Measurements from ENCODE around the gene DAPK1. TPM values are rescaled to one million over a fixed set of nuclear protein-coding genes. Genes with fewer than 3 reads are reported as not detected.

Gene DAPK1
- polyA plus RNA-seq, 1 of the 3 experiments (the other 2 are of a cell fraction): 0.61 TPM

- no peak for TF ChIP-seq USF1 (IDR thresholded peaks at IDR 0.05; ENCODE audit: borderline replicate concordance, low read depth)
- no peak for TF ChIP-seq NRF1 (IDR thresholded peaks at IDR 0.05; ENCODE audit: low read depth, low read length)
- TF ChIP-seq TEAD4 (IDR thresholded peaks at IDR 0.05; ENCODE audit: borderline replicate concordance, insufficient read depth): no peak
- no peak for TF ChIP-seq REST (IDR thresholded peaks at IDR 0.05; ENCODE audit: low read depth, low read length)
- TF ChIP-seq FOXM1 (IDR thresholded peaks at IDR 0.05; ENCODE audit: low read depth): no peak
- no peak for TF ChIP-seq FOSL2 (IDR thresholded peaks at IDR 0.05; ENCODE audit: borderline replicate concordance, low read depth)
- no peak for TF ChIP-seq IRF3 (IDR thresholded peaks at IDR 0.05; ENCODE audit: low read depth, low read length)
- H4K20me1 ChIP-seq (ENCODE audit: insufficient read depth): no peaks in the 10 kb centered on the region
- H2AFZ ChIP-seq (ENCODE audit: low read depth): no peak overlapping the region
- 39% methylated on average over 6 of the region's 6 CpGs for WGBS (ENCODE audit: low lambda C conversion rate)
- ChIA-PET POLR2A (no interaction called here), CTCF (interaction anchor here (0.6 kb wide), 1 partner anchor 965 kb away, joined by 3 read pairs; no protein-coding TSS in a partner anchor)
- H3K4me3 ChIP-seq (ENCODE audit: low read depth in 2 of 2, low read length in 1 of 2): no peak overlapping the region
- H3K9me3 ChIP-seq: no peaks in the 10 kb centered on the region
- peaks cover 0 to 6% of the 10 kb centered on the region in 2 experiments; a peak in 1 of 4 replicates for H3K4me1 ChIP-seq (ENCODE audit: control insufficient read depth in 1 of 2, insufficient read depth in 2 of 2, low read depth in 1 of 2, low read length in 1 of 2)
- no peaks in the 10 kb centered on the region for H3K79me2 ChIP-seq (ENCODE audit: insufficient read depth)
- no peak for DNase-seq
- H3K27me3 ChIP-seq (ENCODE audit: insufficient read depth): no peaks in the 10 kb centered on the region
- H3K4me2 ChIP-seq: no peak overlapping the region
- H3K9ac ChIP-seq: no peak overlapping the region
- no peak overlapping the region for H3K27ac ChIP-seq (ENCODE audit: low read depth in 2 of 2, low read length in 1 of 2)
- no peaks in the 10 kb centered on the region for H3K9me2 ChIP-seq
- H3K36me3 ChIP-seq (replicated peaks in 1 of 2; ENCODE audit: control insufficient read depth in 1 of 2, insufficient read depth in 2 of 2, low read length in 1 of 2): no peaks in the 10 kb centered on the region
- no peaks in the 10 kb centered on the region for H3F3A ChIP-seq (replicated peaks; ENCODE audit: insufficient read depth)
Measured at GRCh38 chr9:87451149-87451548, 46.5 kb upstream of the DAPK1 start.

DNA sequence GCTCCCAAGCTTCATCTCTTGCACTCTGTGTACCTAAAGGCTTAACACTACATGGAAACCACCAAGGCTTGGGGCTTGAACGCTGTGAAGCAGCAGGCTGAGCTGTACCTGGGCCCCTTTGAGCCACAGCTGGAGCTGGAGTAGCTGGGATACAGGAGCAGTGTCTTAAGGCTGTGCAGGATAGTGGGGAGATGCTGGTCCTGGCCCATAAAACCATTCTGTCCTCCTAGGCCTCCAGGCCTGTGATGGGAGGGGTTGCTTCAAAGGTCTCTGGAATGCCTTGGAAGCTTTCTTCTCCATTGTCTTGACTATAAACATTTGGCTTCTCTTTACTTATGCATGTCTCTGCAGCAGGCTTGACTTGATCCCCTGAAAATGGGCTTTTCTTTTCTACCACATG is 42.3 kb upstream of the DAPK1 start:
- no peaks in the 10 kb centered on the region for H3K4me1 ChIP-seq (ENCODE audit: control insufficient read depth in 1 of 2, insufficient read depth in 2 of 2, low read depth in 1 of 2, low read length in 1 of 2)
- no peaks in the 10 kb centered on the region for H3K36me3 ChIP-seq (replicated peaks in 1 of 2; ENCODE audit: control insufficient read depth in 1 of 2, insufficient read depth in 2 of 2, low read length in 1 of 2)
- no peaks in the 10 kb centered on the region for H3F3A ChIP-seq (replicated peaks; ENCODE audit: insufficient read depth)
- H3K79me2 ChIP-seq (ENCODE audit: insufficient read depth): no peaks in the 10 kb centered on the region
- no peaks in the 10 kb centered on the region for H3K27me3 ChIP-seq (ENCODE audit: insufficient read depth)
- no peak overlapping the region for H3K4me3 ChIP-seq (ENCODE audit: low read depth in 2 of 2, low read length in 1 of 2)
- H2AFZ ChIP-seq (ENCODE audit: low read depth): no peak overlapping the region
- WGBS (ENCODE audit: low lambda C conversion rate): 0% methylated on average over 1 of the region's 1 CpG
- no peaks in the 10 kb centered on the region for H4K20me1 ChIP-seq (ENCODE audit: insufficient read depth)
- H3K9me3 ChIP-seq: no peaks in the 10 kb centered on the region
- ChIA-PET POLR2A (no interaction called here), CTCF (no interaction called here)
- no peak for DNase-seq
- no peaks in the 10 kb centered on the region for H3K9me2 ChIP-seq
- H3K27ac ChIP-seq (ENCODE audit: low read depth in 2 of 2, low read length in 1 of 2): no peak overlapping the region
- H3K4me2 ChIP-seq: no peak overlapping the region
- no peak overlapping the region for H3K9ac ChIP-seq
- no peak for TF ChIP-seq RAD21 (IDR thresholded peaks at IDR 0.05; ENCODE audit: low read length)
- no peak for TF ChIP-seq USF1 (IDR thresholded peaks at IDR 0.05; ENCODE audit: borderline replicate concordance, low read depth)
- no peak for TF ChIP-seq JUND (IDR thresholded peaks at IDR 0.05)
- no peak for TF ChIP-seq FOXJ3 (CRISPR knock-in tag; IDR thresholded peaks at IDR 0.05)

All from SK-N-SH (cell line).